Heart left ventricle (tissue), 16 donors: ENCODE data around the gene IPCEF1. TPM values are rescaled to one million over a fixed set of nuclear protein-coding genes. Genes with fewer than 3 reads are reported as not detected.
"Not testable (repeated sequence)": the region's sequence is repeated elsewhere in the genome, so short reads cannot be mapped to it uniquely, and the experiment has no call there.

ENCODE experiments used
- ATAC-seq, 4 donors: fragments of 200-7000 bp; cut with Tn5 transposase; one replicate each; pipeline ENCODE4 v1.9.1; 2020 to 2022; ENCODE audit warnings: moderate library complexity in 4 of 4, mild to moderate bottlenecking in 3 of 4, moderate number of reproducible peaks in 1 of 4
- DNase-seq, 5 donors: peaks; one replicate each; pipeline ENCODE4 v3.0.0-alpha.2; 2020
- H3K27ac ChIP-seq, 12 donors: fragments of 200-600 bp; sonication (generic) in 4 of 12; one replicate each; pipeline versions ENCODE4 v1.5.0 to v1.8.0; 2016 to 2022; ENCODE audit warnings: mild to moderate bottlenecking in 2 of 12
- H3K27me3 ChIP-seq, 9 donors: fragments of 200-600 bp; sonication (generic) in 2 of 9; one replicate each; pipeline versions ENCODE4 v1.5.1 to v1.8.0; 2016 to 2022; ENCODE audit warnings: mild to moderate bottlenecking in 3 of 9
- H3K36me3 ChIP-seq, 9 donors: fragments of 200-600 bp; sonication (generic) in 2 of 9; one replicate each; pipeline versions ENCODE4 v1.5.0 to v1.8.0; 2018 to 2022; ENCODE audit warnings: mild to moderate bottlenecking in 2 of 9
- H3K4me1 ChIP-seq, 12 donors: fragments of 200-600 bp; sonication (generic) in 4 of 12; one replicate each; pipeline versions ENCODE4 v1.5.0 to v1.8.0; 2016 to 2022; ENCODE audit warnings: mild to moderate bottlenecking in 3 of 12
- H3K4me3 ChIP-seq, 12 donors: fragments of 200-600 bp; sonication (generic) in 4 of 12; one replicate each; pipeline versions ENCODE4 v1.5.0 to v1.8.0; 2017 to 2022; ENCODE audit warnings: mild to moderate bottlenecking in 9 of 12, moderate library complexity in 4 of 12
- H3K9me3 ChIP-seq, 12 donors: fragments of 200-600 bp; sonication (generic) in 4 of 12; one replicate each; pipeline versions ENCODE4 v1.5.0 to v1.8.0; 2016 to 2022; ENCODE audit warnings: mild to moderate bottlenecking in 1 of 12
- CTCF ChIP-seq, 12 donors: fragments of 200-600 bp; sonication (generic) in 4 of 12; IDR thresholded peaks; one replicate each; pipeline versions ENCODE4 v1.5.0 to v1.8.0; 2018 to 2022; ENCODE audit warnings: antibody characterized with exemption in 12 of 12, mild to moderate bottlenecking in 5 of 12
- POLR2A ChIP-seq, 2 donors: fragments of 450-650 bp; IDR thresholded peaks; one replicate each; pipeline ENCODE4 v1.6.1; 2017; ENCODE audit warnings: antibody characterized with exemption in 2 of 2, mild to moderate bottlenecking in 2 of 2, moderate library complexity in 2 of 2
- WGBS, 4 donors: extraction: QIAGEN DNeasy Blood & Tissue Kit in 2 of 4; methylation state at CpG; one replicate each; pipeline versions ENCODE4 v1.1.5 to v1.1.7; 2013 to 2018; 5-methylcytosine and 5-hydroxymethylcytosine counted together
- intact Hi-C, 10 donors: fragments of 100-400 bp; cut with DNase I; formaldehyde crosslinking; loops; one replicate each; pipeline versions ENCODE4 v1.11.1 to v1.14.2; 2022
- polyA plus RNA-seq, 2 donors: library from polyadenylated mRNA; stranded (reverse); fragments of 200-250 nt; gene quantifications; one replicate each; pipeline ENCODE4 v1.2.3, GENCODE V29; 2013
- total RNA-seq, 9 donors: library from RNA; depleted of rRNA in 2 of 9; stranded (reverse); fragments of >200 nt in 2 of 9; fragmentation: NEBNext Ultra II Directional in 3 of 9; extraction: Animal tissue kit (Norgen Biotek cat#: 25700) in 3 of 9; gene quantifications; one replicate each; pipeline versions ENCODE4 v1.1.0 to v1.2.4, GENCODE V29; 2016 to 2023
- donor health status: ischemic (EF 13 %, LVEDD 7.1; RV severe dilation, severe dysfunction).
- donor health status: healthy with polysubstance abuse.
- donor health status: DM: no; HTN: yes; CAD: no.
- donor health status: DM: no; HTN: no; CAD: no.
- donor health status: ischemic (EF 25% LVEDD 6.9; RV normal size, moderate dysfunction).
- donor health status: ischemic (EF 25% LVEDD 5.7; RV mildly dilated, moderate dysfunction).
- donor health status: healthy.
- donor health status: DM: yes; HTN: yes; CAD: no.
- donor health status: ischemic (EF 35%, LVEDD 5.7; RV mildly dilated, moderate dysfunction).
- donor health status: nonischemic (EF 11% LVEDD 7.7; RV severe dilation, severe dysfunction).
- donor health status: DM: yes; HTN: yes; CAD: no.
- donor health status: PGD.
- donor health status: ischemic (EF 29% LVEDD 5.4; RV normal size, mild dysfunction).
- donor health status: nonischemic (EF 23%, LVEDD 6.1; RV moderate dilation, normal function).

Gene IPCEF1
- total and polyA plus RNA-seq, 11 donors = 0.10 to 4.1 (median 0.35) TPM

- ATAC-seq (no peak), DNase-seq (no peak)
- no peaks in the 10 kb centered on the region for H3K36me3 ChIP-seq
- H3K9me3 ChIP-seq = peaks cover 0 to 6% (median 0%) of the 10 kb centered on the region in 12 donors
- no peak for TF ChIP-seq POLR2A (IDR thresholded peaks at IDR 0.05)
- TF ChIP-seq CTCF (IDR thresholded peaks at IDR 0.05) = no peak
- no peaks in the 10 kb centered on the region for H3K27me3 ChIP-seq
- WGBS, 4 donors = 97 to 100% (median 99%) methylated on average over 2 of the region's 2 CpGs
- no peaks in the 10 kb centered on the region for H3K4me1 ChIP-seq
- no peak overlapping the region for H3K4me3 ChIP-seq
- H3K27ac ChIP-seq = no peak overlapping the region
- intact Hi-C loops = no loop called here
Measured at GRCh38 chr6:154331750-154332149, 24.9 kb downstream of the IPCEF1 start.

DNA sequence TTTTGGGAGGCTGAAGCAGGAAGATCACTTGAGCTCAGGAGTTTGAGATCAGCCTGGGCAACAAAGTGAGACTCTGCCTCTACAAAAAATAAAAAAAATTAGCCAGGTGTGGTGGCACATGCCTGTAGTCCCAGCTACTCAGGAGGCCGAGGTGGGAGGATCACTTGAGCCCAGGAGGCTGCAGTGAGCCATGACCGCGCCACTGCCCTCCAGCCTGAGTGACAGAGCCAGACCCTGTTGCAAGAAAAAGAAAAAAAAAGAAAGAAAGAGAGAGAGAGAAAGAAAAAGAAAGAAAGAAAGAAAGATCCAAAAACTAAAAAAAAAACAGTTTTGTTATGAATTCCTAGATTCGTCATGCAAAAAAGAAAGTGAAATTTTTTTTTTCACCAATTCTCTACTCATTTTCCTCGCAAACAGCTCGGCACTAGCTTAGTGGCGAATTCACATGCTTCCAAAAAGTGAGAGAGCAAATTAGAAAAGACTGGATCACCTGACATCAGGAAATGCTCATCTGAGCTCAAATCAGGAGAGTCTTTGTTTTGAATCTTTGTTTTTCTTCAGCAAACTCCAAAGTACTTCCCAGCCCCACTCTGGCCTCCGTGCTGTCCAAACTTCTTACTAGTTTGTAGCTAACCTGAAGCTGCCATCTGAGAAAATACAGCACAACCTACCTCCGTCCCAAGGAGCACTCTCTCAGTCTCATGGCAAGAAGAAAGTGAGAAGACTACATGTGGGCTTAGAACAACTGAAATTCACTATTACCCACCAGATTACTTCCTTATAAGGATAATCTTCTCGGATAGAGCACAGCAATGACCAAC lies 27.0 kb downstream of the IPCEF1 start:
- 86 to 90% (median 88%) methylated on average over 10 of the region's 10 CpGs for WGBS, 4 donors
- H3K9me3 ChIP-seq = peaks cover 0 to 6% (median 0%) of the 10 kb centered on the region in 12 donors
- no peak for DNase-seq
- no peak overlapping the region for H3K4me3 ChIP-seq
- H3K36me3 ChIP-seq = no peaks in the 10 kb centered on the region
- no peaks in the 10 kb centered on the region for H3K27me3 ChIP-seq
- TF ChIP-seq CTCF (IDR thresholded peaks at IDR 0.05) (no peak), POLR2A (IDR thresholded peaks at IDR 0.05) (no peak)
- intact Hi-C loops = no loop called here
- H3K27ac ChIP-seq = no peak overlapping the region
- ATAC-seq = no peak
- no peaks in the 10 kb centered on the region for H3K4me1 ChIP-seq

GRCh38 chr6:154327313-154327712 lies 29.3 kb downstream of the IPCEF1 start:
- DNase-seq, H3K27me3 ChIP-seq, H3K9me3 ChIP-seq, H3K4me3 ChIP-seq, H3K27ac ChIP-seq, intact Hi-C loops, ATAC-seq, H3K4me1 ChIP-seq, H3K36me3 ChIP-seq: not testable (repeated sequence)
- WGBS, 4 donors = 94 to 100% (median 97%) methylated on average over 1 of the region's 1 CpG

DNA sequence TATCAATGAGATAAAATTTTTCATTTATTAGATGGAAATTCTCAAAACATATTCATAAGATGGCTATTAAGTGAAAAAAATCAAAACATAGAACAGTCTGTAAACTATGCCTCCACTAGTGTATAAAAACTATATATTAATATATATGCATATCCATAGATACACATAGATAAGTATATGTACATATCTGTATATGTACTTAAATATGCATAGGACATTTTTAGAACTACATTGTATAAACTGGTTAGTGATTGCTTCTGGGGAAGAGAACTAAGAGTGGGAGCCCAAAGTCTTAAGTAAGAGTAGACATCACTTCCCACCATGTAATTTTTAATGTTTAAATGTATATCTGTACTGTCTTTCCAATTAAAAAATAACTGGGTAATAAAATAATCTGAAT lies 31.5 kb downstream of the IPCEF1 start:
- no peaks in the 10 kb centered on the region for H3K36me3 ChIP-seq
- intact Hi-C loops = no loop called here
- H3K4me1 ChIP-seq = no peaks in the 10 kb centered on the region
- no peaks in the 10 kb centered on the region for H3K27me3 ChIP-seq
- TF ChIP-seq CTCF (IDR thresholded peaks at IDR 0.05) = no peak
- no peak for TF ChIP-seq POLR2A (IDR thresholded peaks at IDR 0.05)
- H3K27ac ChIP-seq = no peak overlapping the region
- DNase-seq = no peak
- no peak overlapping the region for H3K4me3 ChIP-seq
- ATAC-seq = no peak
- H3K9me3 ChIP-seq = no peaks in the 10 kb centered on the region

- Histone ChIP-seq H3K4me3 (no peak overlapping the region), H3K9me3 (no peaks in the 10 kb centered on the region), H3K27me3 (no peaks in the 10 kb centered on the region), H3K36me3 (no peaks in the 10 kb centered on the region), H3K4me1 (peaks cover 0 to 11% (median 0%) of the 10 kb centered on the region in 12 donors), H3K27ac (no peak overlapping the region)
- no peak for TF ChIP-seq CTCF (IDR thresholded peaks at IDR 0.05)
- no peak for TF ChIP-seq POLR2A (IDR thresholded peaks at IDR 0.05)
- WGBS, 4 donors = 76 to 83% (median 82%) methylated on average over 3 of the region's 3 CpGs
- intact Hi-C loops = no loop called here
- ATAC-seq (no peak), DNase-seq (no peak)
Measured at GRCh38 chr6:154320181-154320580, 36.4 kb downstream of the IPCEF1 start.
